GM10266 (cell line): ENCODE measurements around the gene NT5C.
"Not testable (repeated sequence)": the region's sequence is repeated elsewhere in the genome, so short reads cannot be mapped to it uniquely, and the experiment has no call there.

Experiments
- DNase-seq: peaks from one replicate; pipeline ENCODE4 v3.0.0; 2012; ENCODE audit errors: extremely low spot score
- CTCF ChIP-seq: IDR thresholded peaks from 2 replicates; pipeline ENCODE4 v1.5.1; 2012; ENCODE audit warnings: mild to moderate bottlenecking, low read depth; ENCODE audit not compliant: control insufficient read depth, insufficient read depth; ENCODE audit errors: missing control alignments

Gene NT5C

DNA sequence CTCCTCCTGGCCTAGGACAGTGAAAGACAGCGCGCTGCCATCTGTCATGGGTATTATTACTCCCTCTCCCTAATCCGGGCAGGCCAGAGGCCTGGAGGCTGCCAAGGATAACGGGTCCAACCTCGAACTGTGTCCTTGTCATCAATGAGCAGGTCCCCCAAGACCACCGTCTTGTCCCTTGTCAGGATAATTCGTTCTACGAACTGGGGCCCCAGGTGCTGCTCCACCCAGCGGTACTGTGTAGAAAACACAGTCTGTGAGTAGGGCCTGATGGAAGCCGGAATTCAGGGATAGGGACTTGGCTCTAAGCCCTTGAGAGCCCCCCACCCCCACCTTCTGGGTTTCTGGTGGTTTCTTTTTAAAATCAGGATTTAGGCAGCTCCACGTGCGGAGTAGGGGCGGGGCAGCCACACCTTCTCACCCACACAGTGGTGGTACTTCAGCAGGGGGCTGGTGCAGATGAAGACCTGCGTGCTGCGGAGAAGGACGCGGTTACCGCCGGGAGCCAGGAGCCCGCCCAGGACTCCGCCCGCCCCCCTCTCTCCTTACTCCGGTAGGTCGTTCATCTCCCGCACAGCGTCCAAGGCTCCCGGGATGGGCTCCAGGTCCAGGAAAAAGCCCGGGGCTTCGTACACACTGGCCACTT lies 787 bp downstream of the NT5C start:
- peak; percentile 59 for DNase-seq
- peak; percentile 63 for TF ChIP-seq CTCF

DNA sequence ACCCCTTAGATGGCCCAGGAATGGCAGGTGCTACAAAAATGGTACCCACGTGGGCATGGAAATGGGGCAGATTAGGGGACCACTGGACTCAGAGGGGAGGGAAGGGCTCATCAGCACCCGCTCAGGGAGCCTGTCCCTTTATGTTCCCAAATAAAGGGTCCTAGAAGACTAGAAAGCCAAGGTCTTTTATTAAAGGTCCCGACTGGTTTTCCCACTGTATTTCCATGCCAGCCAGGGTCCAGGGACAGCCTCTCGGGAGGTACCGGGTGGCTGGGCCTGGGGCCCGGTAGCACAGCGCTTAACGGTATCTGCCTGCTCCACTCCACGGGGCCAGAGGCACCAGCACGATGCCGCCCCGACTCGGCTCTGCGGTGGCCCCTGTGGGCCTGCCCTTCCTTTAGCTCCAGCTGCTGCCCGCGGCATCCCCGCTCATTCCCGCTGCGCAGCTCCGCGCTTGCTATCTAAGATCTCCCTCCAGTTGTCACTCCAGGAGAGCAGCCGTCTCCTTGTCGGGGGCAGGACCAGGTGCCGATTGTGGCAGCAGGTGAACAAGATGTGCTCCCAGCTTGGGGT lies 1.4 kb downstream of the NT5C start:
- DNase-seq = no peak

GRCh38 chr17:75129576-75129975 lies 2.0 kb downstream of the NT5C start:
- TF ChIP-seq CTCF = no peak
- no peak for DNase-seq

More for the DNA sequence above, 1.4 kb downstream of the NT5C start:
- no peak for TF ChIP-seq CTCF

DNA sequence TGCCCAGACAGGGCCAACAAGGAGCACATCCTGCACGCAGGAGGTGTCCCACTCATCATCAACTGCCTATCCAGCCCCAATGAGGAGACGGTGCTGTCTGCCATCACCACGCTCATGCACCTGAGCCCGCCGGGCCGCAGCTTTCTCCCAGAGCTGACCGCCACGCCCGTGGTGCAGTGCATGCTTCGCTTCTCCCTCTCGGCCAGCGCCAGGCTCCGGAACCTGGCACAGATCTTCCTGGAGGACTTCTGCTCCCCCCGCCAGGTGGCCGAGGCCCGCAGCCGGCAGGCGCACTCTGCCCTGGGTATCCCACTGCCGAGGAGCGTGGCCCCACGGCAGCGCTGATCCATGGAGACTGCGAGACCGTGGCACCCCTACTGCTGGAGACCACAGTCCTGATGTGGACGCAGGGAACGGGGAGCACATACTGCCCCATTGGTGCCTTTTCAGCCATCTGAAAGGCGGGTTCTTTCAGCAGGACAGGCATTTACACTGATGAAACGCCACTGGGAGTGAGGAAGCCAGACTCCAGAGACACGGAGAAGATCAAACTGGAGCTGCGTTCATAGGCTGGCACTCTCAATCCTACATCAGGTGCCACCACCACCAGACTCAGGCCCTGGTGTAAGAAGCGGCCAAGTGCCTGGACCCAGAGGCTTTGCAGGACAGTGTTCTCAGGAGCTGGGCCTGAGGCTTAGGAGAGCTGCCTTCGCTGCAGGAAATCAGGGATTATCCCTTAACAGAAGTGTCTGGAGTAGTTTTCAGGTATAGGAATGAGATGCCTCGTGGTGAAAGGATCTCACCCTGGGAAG lies 2.6 kb downstream of the NT5C start:
- TF ChIP-seq CTCF = no peak
- DNase-seq = no peak

- DNase-seq = not testable (repeated sequence)
Observed at GRCh38 chr17:75127936-75128335, 3.6 kb downstream of the NT5C start.

DNA sequence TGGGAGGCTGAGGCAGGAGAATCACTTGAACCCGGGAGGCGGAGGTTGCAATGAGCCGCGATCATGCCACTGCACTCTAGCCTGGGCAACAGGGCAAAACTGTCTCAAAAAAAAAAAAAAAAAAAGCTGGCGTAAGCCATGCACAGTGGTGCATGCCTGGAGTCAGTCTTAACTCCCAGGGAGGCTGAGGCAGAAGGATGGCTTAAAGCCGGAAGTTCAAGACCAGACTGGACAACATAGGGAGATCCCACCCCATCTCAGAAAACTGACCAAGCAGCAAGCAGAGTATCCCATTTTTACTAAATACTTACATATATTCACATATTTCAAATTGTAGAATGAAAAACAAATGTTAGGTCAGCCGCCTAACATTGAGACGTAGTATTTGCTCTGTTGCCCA lies 4.6 kb downstream of the NT5C start:
- TF ChIP-seq CTCF = no peak
- DNase-seq = no peak

- DNase-seq = no peak
- no peak for TF ChIP-seq CTCF
Observed at GRCh38 chr17:75125984-75126383, 5.6 kb downstream of the NT5C start.
